ENCODE data around the gene S100A9. TPM values are rescaled to one million over a fixed set of nuclear protein-coding genes. Genes with fewer than 3 reads are reported as not detected.

The S100A9 gene
- total RNA-seq, 2 donors from 2014 or later = not detected

- H3K9me3 ChIP-seq (ENCODE audit: control insufficient read depth, low read length) = peaks cover 6% of the 10 kb centered on the region
- peaks cover 10% of the 10 kb centered on the region for H3K9me3 Mint-ChIP-seq
- no peak overlapping the region for H3K27ac Mint-ChIP-seq
- peaks cover 18% of the 10 kb centered on the region for H3K27me3 Mint-ChIP-seq (ENCODE audit: insufficient read depth)
- peak; percentile 17 for DNase-seq
- no peaks in the 10 kb centered on the region for H3K4me1 Mint-ChIP-seq
- no peaks in the 10 kb centered on the region for H3K36me3 ChIP-seq (ENCODE audit: control insufficient read depth, insufficient read depth, low read length)
- WGBS, 2 experiments (ENCODE audit: insufficient coverage in 1 of 2, insufficient read length in 1 of 2) = 83 to 87% methylated on average over 3 to 4 of the region's 4 CpGs
- H3K4me3 Mint-ChIP-seq = no peak overlapping the region
- H3K9ac ChIP-seq (ENCODE audit: extremely low read depth, low read length, poor library complexity, severe bottlenecking) = no peak overlapping the region
- no peaks in the 10 kb centered on the region for H3K36me3 Mint-ChIP-seq (ENCODE audit: low read depth)
- no peak for TF ChIP-seq CTCF (conservative IDR thresholded peaks at IDR 0.05)
- H3K27me3 ChIP-seq (ENCODE audit: control insufficient read depth, insufficient read depth, low read length, poor library complexity, severe bottlenecking) = peaks cover 10% of the 10 kb centered on the region
- H3K27ac ChIP-seq (ENCODE audit: low read depth, low read length) = no peak overlapping the region
- H3K4me1 ChIP-seq (ENCODE audit: control insufficient read depth, insufficient read depth, low read length) = no peaks in the 10 kb centered on the region
- H3K4me3 ChIP-seq (ENCODE audit: low read length) = no peak overlapping the region
These were observed 27.4 kb downstream of the S100A9 start for GRCh38 chr1:153384958-153385580.

GRCh38 chr1:153386500-153386901, 28.8 kb downstream of the S100A9 start:
- Histone ChIP-seq H3K4me1 (ENCODE audit: control insufficient read depth, insufficient read depth, low read length) (no peaks in the 10 kb centered on the region), H3K27me3 (ENCODE audit: control insufficient read depth, insufficient read depth, low read length, poor library complexity, severe bottlenecking) (peaks cover 10% of the 10 kb centered on the region), H3K9ac (ENCODE audit: extremely low read depth, low read length, poor library complexity, severe bottlenecking) (no peak overlapping the region), H3K4me3 (ENCODE audit: low read length) (no peak overlapping the region), H3K27ac (ENCODE audit: low read depth, low read length) (no peak overlapping the region), H3K36me3 (ENCODE audit: control insufficient read depth, insufficient read depth, low read length) (no peaks in the 10 kb centered on the region), H3K9me3 (ENCODE audit: control insufficient read depth, low read length) (peaks cover 6% of the 10 kb centered on the region)
- Mint-ChIP-seq H3K27me3 (ENCODE audit: insufficient read depth) (peaks cover 17% of the 10 kb centered on the region), H3K4me1 (no peaks in the 10 kb centered on the region), H3K36me3 (ENCODE audit: low read depth) (no peaks in the 10 kb centered on the region), H3K27ac (no peak overlapping the region), H3K4me3 (no peak overlapping the region), H3K9me3 (peaks cover 8% of the 10 kb centered on the region)
- TF ChIP-seq CTCF (conservative IDR thresholded peaks at IDR 0.05) = no peak
- peak; percentile 14 for DNase-seq
- 86 to 92% methylated on average over 5 of the region's 5 CpGs for WGBS, 2 experiments (ENCODE audit: insufficient coverage in 1 of 2, insufficient read length in 1 of 2)

- Histone ChIP-seq H3K36me3 (ENCODE audit: control insufficient read depth, insufficient read depth, low read length) (no peaks in the 10 kb centered on the region), H3K27ac (ENCODE audit: low read depth, low read length) (no peak overlapping the region), H3K27me3 (ENCODE audit: control insufficient read depth, insufficient read depth, low read length, poor library complexity, severe bottlenecking) (peaks cover 10% of the 10 kb centered on the region), H3K9me3 (ENCODE audit: control insufficient read depth, low read length) (peaks cover 1% of the 10 kb centered on the region), H3K9ac (ENCODE audit: extremely low read depth, low read length, poor library complexity, severe bottlenecking) (no peak overlapping the region), H3K4me1 (ENCODE audit: control insufficient read depth, insufficient read depth, low read length) (no peaks in the 10 kb centered on the region), H3K4me3 (ENCODE audit: low read length) (no peak overlapping the region)
- Mint-ChIP-seq H3K27me3 (ENCODE audit: insufficient read depth) (peaks cover 12% of the 10 kb centered on the region), H3K36me3 (ENCODE audit: low read depth) (no peaks in the 10 kb centered on the region), H3K9me3 (peaks cover 3% of the 10 kb centered on the region), H3K4me1 (no peaks in the 10 kb centered on the region), H3K27ac (no peak overlapping the region), H3K4me3 (no peak overlapping the region)
- TF ChIP-seq CTCF (conservative IDR thresholded peaks at IDR 0.05) = no peak
- DNase-seq = peak; percentile 5
- 87 to 100% methylated on average over 4 of the region's 4 CpGs for WGBS, 2 experiments (ENCODE audit: insufficient coverage in 1 of 2, insufficient read length in 1 of 2)
These were observed 29.3 kb downstream of the S100A9 start for GRCh38 chr1:153387001-153387400.

All from endodermal cell (in vitro differentiated cells).